ENCODE data around the gene FNBP1.

- TF ChIP-seq SUZ12 (IDR thresholded peaks at IDR 0.05; ENCODE audit: extremely low read depth, insufficient read depth, insufficient read length) (no peak), YY1 (IDR thresholded peaks at IDR 0.05; ENCODE audit: insufficient read depth, insufficient read length) (no peak)
These were observed 182.1 kb downstream of the FNBP1 start for GRCh38 chr9:129860653-129861446.
